ENCODE data around the gene HOXA3.

GRCh38 chr7:27151341-27151930 is 947 bp downstream of the HOXA3 start:
- TF ChIP-seq EP300 (IDR thresholded peaks at IDR 0.05) = no peak
- TF ChIP-seq CTCF (IDR thresholded peaks at IDR 0.05) = no peak

Measured in gastroesophageal sphincter (tissue), 3 donors.